KG1 (cell line): ENCODE data around the gene RNASE12.
"Not testable (repeated sequence)": the region's sequence is repeated elsewhere in the genome, so short reads cannot be mapped to it uniquely, and the experiment has no call there.

Source experiments
- DNase-seq: peaks from one replicate; lab custom pipeline; 2025; lab: John Stamatoyannopoulos, UW

RNASE12 gene

DNA sequence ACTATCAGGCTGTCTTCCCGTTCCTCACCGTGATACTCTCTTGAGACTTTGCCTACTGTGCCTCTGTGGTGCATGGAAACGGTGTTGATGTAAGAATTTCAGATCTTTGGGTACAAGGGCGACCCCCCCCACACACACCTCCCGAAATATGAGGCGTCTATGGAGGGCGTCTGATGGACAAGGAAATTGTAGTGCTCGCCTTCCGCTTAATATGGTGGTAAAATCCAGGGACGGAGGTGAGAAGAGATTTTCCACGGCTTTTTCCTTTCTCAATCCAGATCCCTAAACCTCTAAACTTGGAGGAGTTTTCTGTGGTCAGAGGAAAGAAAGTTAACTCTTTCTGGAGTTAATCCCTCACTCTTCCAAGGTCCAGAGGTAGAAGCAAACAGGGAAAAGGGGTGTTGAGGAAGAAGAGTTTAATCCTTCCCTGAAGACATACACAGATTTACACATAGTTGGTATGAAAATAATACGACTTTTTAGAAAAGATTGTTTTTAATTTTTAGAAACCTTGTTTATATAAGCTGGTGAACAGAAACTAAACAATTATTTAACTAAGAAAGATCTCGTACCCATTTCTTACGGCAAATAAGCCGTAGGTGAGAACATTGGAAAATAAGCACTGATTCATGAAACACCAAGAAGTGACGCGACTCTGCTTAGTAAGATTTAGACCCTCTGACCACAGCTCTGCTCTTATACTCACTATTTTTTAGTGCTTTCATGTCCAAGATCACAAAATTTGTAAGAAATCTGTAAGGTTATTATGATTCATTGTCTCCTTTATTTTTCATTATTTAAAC lies 23.1 kb upstream of the RNASE12 start:
- no peak for DNase-seq

- DNase-seq, result peak; percentile 96
These were observed 22.2 kb upstream of the RNASE12 start for GRCh38 chr14:20613094-20614037.

GRCh38 chr14:20612403-20612802 lies 21.2 kb upstream of the RNASE12 start:
- no peak for DNase-seq

GRCh38 chr14:20611277-20611676 lies 20.1 kb upstream of the RNASE12 start:
- no peak for DNase-seq

DNA sequence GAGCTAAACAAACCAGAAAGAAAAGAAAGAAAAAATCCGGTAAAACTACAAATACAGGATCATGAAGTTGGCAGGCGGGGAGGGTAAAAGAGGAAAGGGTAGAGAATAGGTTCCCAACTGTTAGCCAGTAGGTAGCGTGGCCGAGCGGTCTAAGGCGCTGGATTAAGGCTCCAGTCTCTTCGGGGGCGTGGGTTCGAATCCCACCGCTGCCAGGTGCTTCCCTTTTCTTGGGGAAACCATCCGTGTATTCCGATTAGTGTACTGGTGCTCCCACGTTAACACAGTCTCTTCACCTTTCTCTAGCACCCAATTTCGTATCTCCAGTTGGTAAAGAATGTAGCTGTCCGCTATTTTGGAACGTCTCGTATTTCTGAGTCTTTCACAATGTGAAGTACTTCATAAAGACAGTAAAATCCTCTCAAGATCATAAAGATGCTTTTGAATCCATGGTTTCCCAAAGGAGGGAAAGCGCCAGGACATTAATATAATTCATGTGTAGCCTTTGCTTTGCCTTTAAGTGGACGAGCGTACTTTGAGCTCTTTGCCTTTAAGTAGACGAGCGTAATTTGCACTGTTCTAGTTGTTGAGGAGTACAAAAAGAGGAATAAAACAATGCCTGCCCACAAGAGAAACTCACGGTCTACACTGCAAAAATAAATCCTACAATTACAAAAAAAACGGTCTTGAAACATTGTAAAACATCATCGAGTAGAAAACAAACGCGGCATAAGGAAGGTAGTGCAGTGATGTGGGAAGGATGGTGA lies 19.0 kb upstream of the RNASE12 start:
- DNase-seq, result peak; percentile 86

DNA sequence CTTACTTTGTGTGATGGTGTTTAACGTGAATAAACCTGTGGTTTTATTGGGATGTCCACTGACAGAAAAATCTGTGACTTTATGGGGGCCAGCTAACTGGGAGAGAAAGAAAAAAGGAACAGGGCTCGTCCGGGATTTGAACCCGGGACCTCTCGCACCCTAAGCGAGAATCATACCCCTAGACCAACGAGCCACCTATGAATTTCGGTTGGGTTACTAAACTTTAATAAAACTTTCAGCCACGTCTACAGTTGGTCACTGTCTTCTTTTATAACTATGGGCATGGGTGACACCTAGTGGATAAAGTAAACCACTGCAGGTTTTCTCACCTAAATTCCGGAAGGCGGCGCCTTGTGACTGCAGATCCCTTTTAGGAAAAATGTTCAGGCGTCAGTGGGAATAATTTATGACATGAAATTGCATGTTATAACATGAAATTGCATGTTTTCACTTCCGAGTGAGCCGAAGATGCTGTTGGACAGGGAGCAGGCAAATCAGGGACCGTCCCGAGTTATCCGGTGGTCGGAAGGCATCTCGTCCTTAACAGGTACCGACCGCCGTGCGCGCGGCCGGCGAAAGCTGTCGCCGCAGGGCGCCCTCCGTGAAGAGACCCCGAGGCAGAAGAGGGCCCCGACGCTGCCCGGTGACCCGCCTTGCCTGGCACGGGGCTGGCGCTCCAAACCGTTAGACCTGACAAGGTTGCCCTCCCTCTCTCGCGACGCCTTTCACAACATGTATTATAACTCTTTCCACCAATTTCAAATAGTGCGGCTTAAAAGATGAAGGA lies 18.2 kb upstream of the RNASE12 start:
- peak; percentile 88 for DNase-seq

DNA sequence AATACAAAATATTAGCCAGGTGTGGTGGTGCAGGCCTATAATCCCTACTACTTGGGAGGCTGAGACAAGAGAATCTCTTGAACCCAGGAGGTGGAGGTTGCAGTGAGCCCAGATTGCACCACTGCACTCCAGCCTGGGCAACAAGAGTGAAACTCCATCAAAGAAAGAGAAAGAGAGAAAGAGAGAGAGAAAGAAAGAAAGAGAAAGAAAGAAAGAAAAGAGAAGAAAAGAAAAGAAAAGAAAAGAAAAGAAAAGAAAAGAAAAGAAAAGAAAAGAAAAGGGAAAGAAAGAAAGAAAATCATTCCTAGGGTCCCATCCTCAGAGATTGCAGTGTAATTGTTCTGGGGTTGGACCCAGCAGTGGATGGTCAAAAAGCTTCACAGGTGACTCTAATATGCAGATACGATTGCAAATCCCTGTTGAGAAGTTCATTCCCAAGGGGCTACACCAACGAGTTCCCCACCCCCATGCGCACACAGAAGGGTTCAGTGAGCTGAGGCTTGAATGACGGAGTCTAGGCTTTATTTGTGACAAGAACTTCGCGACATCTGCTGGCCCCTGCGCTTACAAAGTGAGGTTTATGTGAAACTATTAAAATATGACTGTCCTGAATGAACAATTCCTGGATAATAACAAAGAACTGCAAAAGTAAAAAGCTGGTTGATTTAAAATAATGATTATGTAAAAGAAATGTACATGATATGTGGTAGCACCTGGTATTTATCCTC lies 17.4 kb upstream of the RNASE12 start:
- peak; percentile 39 for DNase-seq

- no peak for DNase-seq
These were observed 16.4 kb upstream of the RNASE12 start for GRCh38 chr14:20607617-20608016.

DNA sequence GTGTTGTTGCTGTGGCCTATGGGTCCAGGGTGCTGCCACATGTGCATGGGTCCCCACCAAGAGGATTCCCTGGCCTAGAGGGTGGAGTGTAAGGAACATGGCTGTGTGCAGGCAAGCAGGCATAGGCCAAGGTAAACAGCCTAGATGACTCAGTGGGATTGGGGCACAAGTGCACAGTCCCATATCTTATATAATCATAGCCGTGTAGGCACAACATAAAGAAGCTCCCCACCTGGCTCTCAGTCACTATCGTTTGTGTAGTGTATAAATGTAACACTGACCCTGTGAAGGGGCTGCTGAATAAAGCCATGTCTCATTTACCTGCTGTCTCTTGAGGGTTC lies 15.7 kb upstream of the RNASE12 start:
- no peak for DNase-seq

DNA sequence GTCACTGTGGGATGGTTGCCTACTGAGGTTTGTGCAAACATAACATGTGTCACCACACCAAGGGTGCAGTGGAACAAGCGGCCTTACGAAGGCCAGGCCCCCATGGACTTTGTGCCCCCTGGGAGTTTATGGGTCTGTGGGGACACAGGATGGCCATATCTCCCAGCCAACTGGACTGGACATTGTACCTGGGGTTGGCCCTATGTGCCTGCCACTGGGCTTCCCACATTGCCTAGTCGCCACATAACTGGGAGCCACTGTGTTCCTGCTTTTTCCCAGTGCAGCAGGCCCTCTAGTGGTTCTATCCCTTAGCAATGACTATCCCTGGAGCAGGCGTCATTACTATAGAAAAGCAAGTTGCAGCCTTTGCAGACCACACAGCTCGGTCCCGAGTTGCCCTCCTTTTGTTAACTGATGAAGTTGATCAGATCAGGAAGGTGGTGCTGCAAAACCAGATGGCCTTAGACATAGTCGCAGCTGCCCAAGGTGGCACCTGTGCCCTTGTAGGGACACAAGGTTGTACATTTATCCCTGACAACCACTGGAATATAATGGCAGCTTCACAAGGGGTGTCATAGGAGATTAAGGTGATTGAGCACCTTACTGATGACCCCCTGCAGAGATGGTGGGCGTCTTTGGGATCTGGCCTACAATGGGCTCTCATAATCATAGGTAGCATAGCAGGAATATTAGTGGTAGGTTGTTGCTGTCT lies 15.2 kb upstream of the RNASE12 start:
- no peak for DNase-seq

- no peak for DNase-seq
These were observed 12.9 kb upstream of the RNASE12 start for GRCh38 chr14:20603813-20604690.

- DNase-seq, result no peak
These were observed 11.4 kb upstream of the RNASE12 start for GRCh38 chr14:20602583-20602982.

GRCh38 chr14:20601522-20601921 lies 10.3 kb upstream of the RNASE12 start:
- DNase-seq, result no peak

DNA sequence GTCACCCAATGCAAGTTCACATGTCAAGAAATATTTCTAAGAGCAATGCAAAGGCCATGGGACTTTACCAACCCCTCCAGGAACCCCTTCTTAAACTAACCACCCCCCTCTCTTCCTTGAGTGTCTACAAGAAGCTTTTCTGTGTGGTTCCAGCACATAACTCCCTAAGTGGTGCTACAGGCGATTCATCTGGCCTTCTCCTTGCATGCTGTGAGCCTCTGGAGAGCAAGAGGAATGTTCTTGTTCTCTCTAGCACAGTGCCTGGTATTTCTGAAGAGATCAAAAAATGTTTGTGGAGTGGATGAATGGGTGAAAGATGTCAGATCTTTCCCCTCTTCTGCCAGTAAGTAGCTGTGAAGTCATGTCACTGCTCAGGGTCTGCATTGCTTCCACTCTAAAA lies 5.9 kb upstream of the RNASE12 start:
- DNase-seq, result no peak

GRCh38 chr14:20595726-20596125 lies 4.5 kb upstream of the RNASE12 start:
- not testable (repeated sequence) for DNase-seq

DNA sequence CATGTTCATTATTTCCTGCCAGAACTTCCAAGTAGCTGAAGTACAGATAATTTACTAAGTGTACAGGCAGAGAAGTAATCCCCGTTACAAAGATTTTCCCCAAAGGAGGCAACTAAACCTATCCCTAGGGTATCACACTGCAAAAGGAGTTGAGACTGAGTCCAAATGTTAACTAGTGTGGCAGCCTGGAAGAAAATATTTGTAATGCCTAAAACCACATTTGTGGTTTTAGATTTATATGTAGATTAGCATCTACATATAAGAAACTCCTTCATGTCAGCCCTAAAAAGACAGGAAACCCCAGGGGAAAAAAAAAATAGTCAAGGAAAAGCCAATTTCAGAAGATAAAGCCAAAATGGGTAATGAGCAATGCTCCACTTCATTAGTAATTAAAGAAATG lies 1.4 kb upstream of the RNASE12 start:
- DNase-seq, result no peak

- DNase-seq, result no peak
These were observed 3.6 kb downstream of the RNASE12 start, which contains the start of gene RNASE11 for GRCh38 chr14:20587489-20588154. TSS of gene RNASE11 (minus strand) at chr14:20588001.

DNA sequence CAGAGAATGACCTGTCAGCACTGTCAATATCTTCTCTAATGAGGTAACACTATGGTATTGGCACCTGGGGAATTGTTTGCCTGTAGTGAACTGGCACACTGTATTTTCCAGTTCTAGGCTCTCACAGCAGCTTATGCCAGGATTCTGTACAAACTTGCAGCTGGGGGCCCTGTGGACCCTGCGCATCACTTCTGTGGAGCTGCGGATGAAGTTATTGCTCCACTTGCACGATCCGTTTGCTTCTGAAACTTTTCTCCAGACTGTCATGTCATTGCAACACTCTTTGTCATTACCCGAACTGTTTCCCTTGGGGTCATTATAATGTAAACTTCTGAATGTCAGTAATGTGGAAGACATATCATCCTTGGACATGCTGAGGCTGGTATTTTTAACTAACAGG lies 7.3 kb downstream of the RNASE12 start:
- no peak for DNase-seq

- no peak for DNase-seq
These were observed 8.0 kb downstream of the RNASE12 start for GRCh38 chr14:20583142-20583541.
